SK-N-SH treated with all-trans-retinoic acid at 6 μM for 48 hours (cell line): ENCODE data around the gene PPP2R2C.

Source experiments
- ATAC-seq: fragments of 200-7000 bp; cut with Tn5 transposase; 3 replicates; pipeline ENCODE4 v1.9.1; 2020; ENCODE audit warnings: mild to moderate bottlenecking, moderate library complexity
- ARNTL ChIP-seq: fragments of 450-650 bp; formaldehyde crosslinking; IDR thresholded peaks from 2 replicates; pipeline ENCODE4 v1.5.0; 2020; ENCODE audit warnings: low read depth, mild to moderate bottlenecking, moderate library complexity, borderline replicate concordance
- BACH2 ChIP-seq: fragments of 250-450 bp; sonication (Bioruptor Pico); IDR thresholded peaks from 2 replicates; pipeline ENCODE4 v1.9.0; 2021; ENCODE audit warnings: mild to moderate bottlenecking, borderline replicate concordance
- CSDC2 ChIP-seq: fragments of 250-450 bp; sonication (Bioruptor Pico); IDR thresholded peaks from 2 replicates; pipeline ENCODE4 v1.5.0; 2020; ENCODE audit warnings: mild to moderate bottlenecking, moderate library complexity
- GLIS3 ChIP-seq: fragments of 250-450 bp; sonication (Bioruptor Pico); IDR thresholded peaks from 2 replicates; pipeline ENCODE4 v1.5.0; 2020; ENCODE audit warnings: mild to moderate bottlenecking, moderate library complexity
- ISL1 ChIP-seq: fragments of 250-450 bp; sonication (Bioruptor Pico); IDR thresholded peaks from 2 replicates; pipeline ENCODE4 v2.1.2; 2022; ENCODE audit warnings: mild to moderate bottlenecking, moderate library complexity
- OSR1 ChIP-seq: fragments of 250-450 bp; sonication (Bioruptor Pico); IDR thresholded peaks from 2 replicates; pipeline ENCODE4 v1.8.0; 2022; ENCODE audit warnings: moderate library complexity, mild to moderate bottlenecking, inconsistent platforms
- POU6F1 ChIP-seq: fragments of 250-450 bp; sonication (Bioruptor Pico); IDR thresholded peaks from 2 replicates; pipeline ENCODE4 v1.8.0; 2021; ENCODE audit warnings: low read depth, mild to moderate bottlenecking, moderate library complexity, borderline replicate concordance
- PPARA ChIP-seq: fragments of 250-450 bp; sonication (Bioruptor Pico); IDR thresholded peaks from 2 replicates; pipeline ENCODE4 v1.5.0; 2020; ENCODE audit warnings: mild to moderate bottlenecking, borderline replicate concordance
- RARB ChIP-seq: fragments of 250-450 bp; sonication (Bioruptor Pico); IDR thresholded peaks from 2 replicates; pipeline ENCODE4 v1.8.0; 2021; ENCODE audit warnings: mild to moderate bottlenecking, moderate library complexity
- SNAI2 ChIP-seq: fragments of 250-450 bp; sonication (Bioruptor Pico); IDR thresholded peaks from 2 replicates; pipeline ENCODE4 v1.5.0; 2020; ENCODE audit warnings: mild to moderate bottlenecking, moderate library complexity
- TCF4 ChIP-seq: fragments of 250-450 bp; sonication (Bioruptor Pico); IDR thresholded peaks from 2 replicates; pipeline ENCODE4 v1.8.0; 2021; ENCODE audit warnings: mild to moderate bottlenecking, moderate library complexity, borderline replicate concordance
- TOX ChIP-seq: fragments of 250-450 bp; sonication (Bioruptor Pico); IDR thresholded peaks from 2 replicates; pipeline ENCODE4 v1.8.0; 2021; ENCODE audit warnings: mild to moderate bottlenecking, moderate library complexity, borderline replicate concordance
- TSHZ2 ChIP-seq: fragments of 250-450 bp; sonication (Bioruptor Pico); IDR thresholded peaks from 2 replicates; pipeline ENCODE4 v1.5.0; 2020; ENCODE audit warnings: mild to moderate bottlenecking, moderate library complexity
- ZC3H10 ChIP-seq: fragments of 250-450 bp; sonication (Bioruptor Pico); IDR thresholded peaks from 2 replicates; pipeline ENCODE4 v1.5.1; 2021; ENCODE audit warnings: mild to moderate bottlenecking, moderate library complexity
- ZNF565 ChIP-seq: fragments of 450-650 bp; formaldehyde crosslinking; conservative IDR thresholded peaks from 2 replicates; pipeline ENCODE4 v1.5.0; 2020; ENCODE audit warnings: low read depth, mild to moderate bottlenecking, moderate library complexity
- ZNF70 ChIP-seq: fragments of 450-650 bp; formaldehyde crosslinking; IDR thresholded peaks from 2 replicates; pipeline ENCODE4 v1.5.0; 2020; ENCODE audit warnings: mild to moderate bottlenecking, moderate library complexity
- ZNF8 ChIP-seq: fragments of 450-650 bp; formaldehyde crosslinking; IDR thresholded peaks from 2 replicates; pipeline ENCODE4 v1.5.0; 2020; ENCODE audit warnings: mild to moderate bottlenecking, moderate library complexity
- TF ChIP-seq, protein P1 (sequence below): fragments of 250-450 bp; sonication (Bioruptor Pico); IDR thresholded peaks from 2 replicates; pipeline ENCODE4 v1.5.1; 2020; ENCODE audit warnings: low read depth, mild to moderate bottlenecking, moderate library complexity
- TF ChIP-seq, protein P2 (sequence below): fragments of 250-450 bp; sonication (Bioruptor Pico); IDR thresholded peaks from 2 replicates; pipeline ENCODE4 v1.5.1; 2021; ENCODE audit warnings: mild to moderate bottlenecking, moderate library complexity
- TF ChIP-seq, protein P3 (sequence below): fragments of 250-450 bp; sonication (Bioruptor Pico); IDR thresholded peaks from 2 replicates; pipeline ENCODE4 v1.8.0; 2020; ENCODE audit warnings: mild to moderate bottlenecking, moderate library complexity, borderline replicate concordance

PPP2R2C gene

GRCh38 chr4:6280365-6280996 lies 191.9 kb downstream of the PPP2R2C start:
- TF ChIP-seq PPARA (CRISPR knock-in tag) (no peak), ISL1 (CRISPR knock-in tag) (no peak), POU6F1 (no peak), OSR1 (CRISPR knock-in tag) (no peak), SNAI2 (CRISPR knock-in tag) (no peak), TSHZ2 (CRISPR knock-in tag) (no peak), TCF4 (CRISPR knock-in tag) (no peak), BACH2 (CRISPR knock-in tag) (no peak), ZNF8 (CRISPR knock-in tag) (no peak), ZC3H10 (CRISPR knock-in tag) (no peak), RARB (CRISPR knock-in tag) (no peak)
- TF ChIP-seq, protein P1, sequence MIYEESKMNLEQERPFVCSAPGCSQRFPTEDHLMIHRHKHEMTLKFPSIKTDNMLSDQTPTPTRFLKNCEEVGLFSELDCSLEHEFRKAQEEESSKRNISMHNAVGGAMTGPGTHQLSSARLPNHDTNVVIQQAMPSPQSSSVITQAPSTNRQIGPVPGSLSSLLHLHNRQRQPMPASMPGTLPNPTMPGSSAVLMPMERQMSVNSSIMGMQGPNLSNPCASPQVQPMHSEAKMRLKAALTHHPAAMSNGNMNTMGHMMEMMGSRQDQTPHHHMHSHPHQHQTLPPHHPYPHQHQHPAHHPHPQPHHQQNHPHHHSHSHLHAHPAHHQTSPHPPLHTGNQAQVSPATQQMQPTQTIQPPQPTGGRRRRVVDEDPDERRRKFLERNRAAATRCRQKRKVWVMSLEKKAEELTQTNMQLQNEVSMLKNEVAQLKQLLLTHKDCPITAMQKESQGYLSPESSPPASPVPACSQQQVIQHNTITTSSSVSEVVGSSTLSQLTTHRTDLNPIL: no peak
- TF ChIP-seq, protein P2, sequence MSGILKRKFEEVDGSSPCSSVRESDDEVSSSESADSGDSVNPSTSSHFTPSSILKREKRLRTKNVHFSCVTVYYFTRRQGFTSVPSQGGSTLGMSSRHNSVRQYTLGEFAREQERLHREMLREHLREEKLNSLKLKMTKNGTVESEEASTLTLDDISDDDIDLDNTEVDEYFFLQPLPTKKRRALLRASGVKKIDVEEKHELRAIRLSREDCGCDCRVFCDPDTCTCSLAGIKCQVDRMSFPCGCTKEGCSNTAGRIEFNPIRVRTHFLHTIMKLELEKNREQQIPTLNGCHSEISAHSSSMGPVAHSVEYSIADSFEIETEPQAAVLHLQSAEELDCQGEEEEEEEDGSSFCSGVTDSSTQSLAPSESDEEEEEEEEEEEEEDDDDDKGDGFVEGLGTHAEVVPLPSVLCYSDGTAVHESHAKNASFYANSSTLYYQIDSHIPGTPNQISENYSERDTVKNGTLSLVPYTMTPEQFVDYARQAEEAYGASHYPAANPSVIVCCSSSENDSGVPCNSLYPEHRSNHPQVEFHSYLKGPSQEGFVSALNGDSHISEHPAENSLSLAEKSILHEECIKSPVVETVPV (CRISPR knock-in tag): no peak
- TF ChIP-seq, protein P3, sequence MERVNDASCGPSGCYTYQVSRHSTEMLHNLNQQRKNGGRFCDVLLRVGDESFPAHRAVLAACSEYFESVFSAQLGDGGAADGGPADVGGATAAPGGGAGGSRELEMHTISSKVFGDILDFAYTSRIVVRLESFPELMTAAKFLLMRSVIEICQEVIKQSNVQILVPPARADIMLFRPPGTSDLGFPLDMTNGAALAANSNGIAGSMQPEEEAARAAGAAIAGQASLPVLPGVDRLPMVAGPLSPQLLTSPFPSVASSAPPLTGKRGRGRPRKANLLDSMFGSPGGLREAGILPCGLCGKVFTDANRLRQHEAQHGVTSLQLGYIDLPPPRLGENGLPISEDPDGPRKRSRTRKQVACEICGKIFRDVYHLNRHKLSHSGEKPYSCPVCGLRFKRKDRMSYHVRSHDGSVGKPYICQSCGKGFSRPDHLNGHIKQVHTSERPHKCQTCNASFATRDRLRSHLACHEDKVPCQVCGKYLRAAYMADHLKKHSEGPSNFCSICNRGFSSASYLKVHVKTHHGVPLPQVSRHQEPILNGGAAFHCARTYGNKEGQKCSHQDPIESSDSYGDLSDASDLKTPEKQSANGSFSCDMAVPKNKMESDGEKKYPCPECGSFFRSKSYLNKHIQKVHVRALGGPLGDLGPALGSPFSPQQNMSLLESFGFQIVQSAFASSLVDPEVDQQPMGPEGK (CRISPR knock-in tag): no peak
- TF ChIP-seq, all 23 proteins: peak for 0
- no peak for ATAC-seq

DNA sequence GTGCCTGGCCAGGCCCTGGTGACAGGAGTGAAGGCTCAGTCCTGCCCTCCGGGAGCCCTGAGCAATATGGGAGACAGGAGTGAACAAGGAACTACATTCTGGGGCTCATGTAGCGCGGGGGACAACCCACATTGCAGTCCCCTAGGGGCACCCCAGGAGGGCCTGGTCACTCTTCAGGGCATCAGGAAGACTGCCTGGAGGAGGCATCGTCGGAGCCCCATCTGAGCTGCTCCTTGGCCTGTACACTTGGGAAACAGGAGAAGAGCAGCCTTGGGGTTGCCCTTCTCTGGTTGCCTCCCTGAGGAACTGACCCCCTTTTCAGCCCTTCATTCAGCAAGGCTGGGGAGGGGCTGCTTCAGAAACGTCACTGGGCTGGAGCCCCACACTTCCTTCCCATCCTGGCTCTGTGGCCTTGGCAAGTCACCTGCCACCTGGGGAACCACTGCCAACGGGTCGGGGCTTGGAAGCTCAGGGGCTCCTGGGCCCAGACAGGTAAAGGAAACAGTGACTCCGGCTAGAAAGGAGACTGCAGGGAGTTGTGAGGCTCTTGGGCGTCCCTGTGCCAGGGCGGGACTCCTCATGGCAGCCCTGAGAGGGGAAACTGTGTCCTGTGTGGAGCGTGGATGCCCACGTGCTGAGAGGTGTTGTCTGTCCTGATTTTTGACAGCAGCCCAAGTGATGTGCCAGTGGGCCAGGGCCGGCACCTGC lies 192.7 kb downstream of the PPP2R2C start:
- ATAC-seq: no peak
- TF ChIP-seq ARNTL (CRISPR knock-in tag) (no peak), ZC3H10 (CRISPR knock-in tag) (no peak), SNAI2 (CRISPR knock-in tag) (no peak), ZNF565 (CRISPR knock-in tag) (no peak), ZNF70 (no peak), TSHZ2 (CRISPR knock-in tag) (no peak), ISL1 (CRISPR knock-in tag) (no peak), GLIS3 (CRISPR knock-in tag) (no peak), POU6F1 (no peak), CSDC2 (no peak), TCF4 (CRISPR knock-in tag) (no peak), TOX (CRISPR knock-in tag) (no peak), BACH2 (CRISPR knock-in tag) (no peak)
- TF ChIP-seq, protein P2 (CRISPR knock-in tag): no peak
- TF ChIP-seq, protein P1: no peak
